ENCODE results near the gene CPVL. TPM values are rescaled to one million over a fixed set of nuclear protein-coding genes. Genes with fewer than 3 reads are reported as not detected.

Gene CPVL
- total RNA-seq, 1 donor from 2014 or later: 56.6 TPM

GRCh38 chr7:28976022-28976421 is 170.3 kb downstream of the CPVL start:
- no peak overlapping the region for H3K4me2 ChIP-seq
- Mint-ChIP-seq H3K36me3 (peaks cover 11% of the 10 kb centered on the region), H3K4me3 (no peak overlapping the region), H3K27me3 (ENCODE audit: insufficient read depth, low read depth) (peaks cover 7% of the 10 kb centered on the region), H3K9me3 (peaks cover 40% of the 10 kb centered on the region), H3K4me1 (peaks cover 14% of the 10 kb centered on the region), H3K27ac (no peak overlapping the region)
- no peaks in the 10 kb centered on the region for H3K27me3 ChIP-seq
- no peak overlapping the region for H3K9ac ChIP-seq
- no peak for TF ChIP-seq CTCF (IDR thresholded peaks at IDR 0.05)
- no peak for TF ChIP-seq EZH2phosphoT487 (IDR thresholded peaks at IDR 0.05)
- no peak for TF ChIP-seq EZH2 (IDR thresholded peaks at IDR 0.05)
- no peaks in the 10 kb centered on the region for H3F3A ChIP-seq (ENCODE audit: low read depth)
- no peaks in the 10 kb centered on the region for H3K79me2 ChIP-seq (ENCODE audit: low read depth)
- DNase-seq (ENCODE audit: low spot score): no peak
- H3K4me1 ChIP-seq: no peaks in the 10 kb centered on the region
- no peaks in the 10 kb centered on the region for H3K9me3 ChIP-seq (ENCODE audit: low read depth)
- H3K27ac ChIP-seq: no peak overlapping the region
- no peaks in the 10 kb centered on the region for H4K20me1 ChIP-seq (ENCODE audit: low read depth)
- H3K4me3 ChIP-seq: no peak overlapping the region
- no peak overlapping the region for H2AFZ ChIP-seq (replicated peaks)
- H3K36me3 ChIP-seq: peaks cover 4% of the 10 kb centered on the region

- H3K27me3 ChIP-seq: no peaks in the 10 kb centered on the region
- no peaks in the 10 kb centered on the region for H3K4me1 Mint-ChIP-seq
Observed at GRCh38 chr7:28973591-28973990, 172.7 kb downstream of the CPVL start.

GRCh38 chr7:28964056-28964455 is 182.3 kb downstream of the CPVL start:
- Histone ChIP-seq H3K36me3 (no peaks in the 10 kb centered on the region), H3K4me3 (no peak overlapping the region), H3K27me3 (peaks cover 10% of the 10 kb centered on the region), H3K4me2 (no peak overlapping the region), H4K20me1 (ENCODE audit: low read depth) (no peaks in the 10 kb centered on the region), H2AFZ (replicated peaks) (no peak overlapping the region), H3K9ac (no peak overlapping the region), H3K79me2 (ENCODE audit: low read depth) (no peaks in the 10 kb centered on the region), H3F3A (ENCODE audit: low read depth) (peaks cover 6% of the 10 kb centered on the region), H3K27ac (no peak overlapping the region), H3K9me3 (ENCODE audit: low read depth) (no peaks in the 10 kb centered on the region), H3K4me1 (peaks cover 17% of the 10 kb centered on the region)
- Mint-ChIP-seq H3K4me1 (peaks cover 25% of the 10 kb centered on the region), H3K9me3 (peaks cover 5% of the 10 kb centered on the region), H3K4me3 (no peak overlapping the region), H3K27me3 (ENCODE audit: insufficient read depth, low read depth) (no peaks in the 10 kb centered on the region), H3K27ac (no peak overlapping the region), H3K36me3 (no peaks in the 10 kb centered on the region)
- no peak for TF ChIP-seq CTCF (IDR thresholded peaks at IDR 0.05)
- TF ChIP-seq EZH2phosphoT487 (IDR thresholded peaks at IDR 0.05): no peak
- DNase-seq (ENCODE audit: low spot score): no peak

More at GRCh38 chr7:28973591-28973990, 172.7 kb downstream of the CPVL start:
- no peaks in the 10 kb centered on the region for H3F3A ChIP-seq (ENCODE audit: low read depth)
- H3K36me3 Mint-ChIP-seq: peaks cover 9% of the 10 kb centered on the region
- H3K79me2 ChIP-seq (ENCODE audit: low read depth): no peaks in the 10 kb centered on the region
- no peak overlapping the region for H3K9ac ChIP-seq
- no peaks in the 10 kb centered on the region for H3K9me3 ChIP-seq (ENCODE audit: low read depth)
- no peak overlapping the region for H3K4me3 ChIP-seq
- H3K27ac ChIP-seq: no peak overlapping the region
- H3K4me1 ChIP-seq: no peaks in the 10 kb centered on the region
- DNase-seq (ENCODE audit: low spot score): no peak
- H3K4me2 ChIP-seq: no peak overlapping the region
- H4K20me1 ChIP-seq (ENCODE audit: low read depth): no peaks in the 10 kb centered on the region
- peaks cover 7% of the 10 kb centered on the region for H3K27me3 Mint-ChIP-seq (ENCODE audit: insufficient read depth, low read depth)
- H3K27ac Mint-ChIP-seq: no peak overlapping the region
- no peak overlapping the region for H3K4me3 Mint-ChIP-seq
- H3K36me3 ChIP-seq: peaks cover 4% of the 10 kb centered on the region
- H2AFZ ChIP-seq (replicated peaks): no peak overlapping the region
- H3K9me3 Mint-ChIP-seq: peaks cover 42% of the 10 kb centered on the region
- TF ChIP-seq CTCF (IDR thresholded peaks at IDR 0.05) (no peak), EZH2phosphoT487 (IDR thresholded peaks at IDR 0.05) (no peak), EZH2 (IDR thresholded peaks at IDR 0.05) (no peak)

Data from neural progenitor cell (in vitro differentiated cells).